Pancreas (tissue), 10 donors: ENCODE results near the gene EML1. TPM values are rescaled to one million over a fixed set of nuclear protein-coding genes. Genes with fewer than 3 reads are reported as not detected.
A peak's percentile ranks its signal among the peaks of the same experiment; 100 is the strongest.

Experiments used
- ATAC-seq, 4 donors: fragments of 200-7000 bp; cut with Tn5 transposase; one replicate each; pipeline versions ENCODE4 v1.8.0 to v1.9.1; 2020; ENCODE audit warnings: mild to moderate bottlenecking in 4 of 4, moderate library complexity in 4 of 4
- DNase-seq, 6 donors: peaks; one replicate each; pipeline ENCODE4 v3.0.0-alpha.2; 2020
- FAIRE-seq: peaks from 2 replicates; lab custom pipeline; 2012; peaks lifted over from hg19 to GRCh38; lab: Jason Lieb, UNC
- H3K27ac ChIP-seq, 4 donors: fragments of 200-600 bp; sonication (generic); 1 replicate in 3 of 4; 2 replicates in 1 of 4; pipeline versions ENCODE4 v1.5.0 to v1.8.0; 2020
- H3K27me3 ChIP-seq, 4 donors: fragments of 200-600 bp; one replicate each; pipeline ENCODE4 v1.8.0; 2021
- H3K36me3 ChIP-seq, 3 donors: fragments of 200-600 bp; sonication (generic) in 1 of 3; one replicate each; pipeline versions ENCODE4 v1.5.0 to v1.8.0; 2020 to 2021
- H3K4me1 ChIP-seq, 3 donors: fragments of 200-600 bp; one replicate each; pipeline ENCODE4 v1.8.0; 2021
- H3K4me3 ChIP-seq, 4 donors: fragments of 200-600 bp; sonication (generic) in 2 of 4; one replicate each; pipeline versions ENCODE4 v1.5.0 to v1.8.0; 2020 to 2021
- H3K9me3 ChIP-seq, 4 donors: fragments of 200-600 bp; one replicate each; pipeline ENCODE4 v1.8.0; 2021
- WGBS, 2 donors: extraction: QIAGEN DNeasy Blood & Tissue Kit; methylation state at CpG; one replicate each; pipeline ENCODE4 v1.1.7; 2013; 5-methylcytosine and 5-hydroxymethylcytosine counted together
- intact Hi-C, 3 donors: fragments of 100-400 bp; cut with DNase I; formaldehyde crosslinking; loops; one replicate each; pipeline versions ENCODE4 v1.11.1 to v1.14.2; 2022
- polyA plus RNA-seq, 2 donors: library from polyadenylated mRNA; stranded (reverse); fragments of 200-250 nt; gene quantifications; one replicate each; pipeline ENCODE4 v1.2.3, GENCODE V29; 2013
- total RNA-seq, 6 donors: library from RNA; stranded (reverse); fragmentation: NEBNext Ultra II Directional in 4 of 6; extraction: Animal tissue kit (Norgen Biotek cat#: 25700) in 4 of 6; gene quantifications; one replicate each; pipeline versions ENCODE4 v1.2.1 to v1.2.4, GENCODE V29; 2021 to 2023
- TF ChIP-seq, protein P1 (sequence below), 4 donors: fragments of 200-600 bp; sonication (generic) in 3 of 4; IDR thresholded peaks; one replicate each; pipeline versions ENCODE4 v1.5.0 to v1.8.0; 2021; ENCODE audit warnings: antibody characterized with exemption in 4 of 4
- donor health status: healthy with polysubstance abuse.
- donor health status: DM: no; HTN: no; CAD: no; lungs with moderate emphysema.
- donor health status: DM: no; HTN: no; CAD: no.
- donor health status: control.
- donor health status: control.
- donor health status: Bipolar disorder and iron deficiency.
- donor health status: DM: yes; HTN: yes; CAD: no.
- donor health status: DM: no; HTN: no; CAD: no.
- donor health status: DM: no; HTN: no; CAD: no.
- donor health status: DM: yes; HTN: yes; CAD: no.

The EML1 gene
- total and polyA plus RNA-seq, 8 donors: 3.8 to 13.4 (median 9.7) TPM

DNA sequence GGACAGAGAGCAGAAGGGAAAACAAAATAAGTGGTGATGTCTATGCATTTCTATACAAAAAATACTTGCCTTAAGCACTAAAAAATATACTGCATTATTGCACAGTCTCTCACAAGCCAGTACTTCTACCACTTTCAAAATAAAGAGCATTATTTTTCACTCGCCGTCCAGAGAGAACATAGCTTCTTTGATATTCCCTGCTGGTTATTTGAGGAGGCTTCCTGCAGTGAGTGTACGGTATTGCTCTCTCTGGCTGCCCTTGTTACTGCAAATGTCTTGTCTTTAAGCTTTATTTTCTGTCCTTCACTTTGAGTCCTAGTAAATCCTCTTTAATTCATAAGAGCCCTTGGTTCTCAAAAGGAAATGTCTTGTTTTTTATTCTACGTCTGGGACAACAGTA, 81.1 kb downstream of the EML1 start:
- Histone ChIP-seq H3K4me1 (no peaks in the 10 kb centered on the region), H3K27ac (no peak overlapping the region), H3K9me3 (no peaks in the 10 kb centered on the region), H3K27me3 (no peaks in the 10 kb centered on the region), H3K4me3 (no peak overlapping the region), H3K36me3 (no peaks in the 10 kb centered on the region)
- intact Hi-C loops: no loop called here
- FAIRE-seq (no peak), DNase-seq (no peak), ATAC-seq (no peak)
- WGBS, 2 donors: 91 to 92% methylated on average over 4 of the region's 4 CpGs
- TF ChIP-seq, protein P1, sequence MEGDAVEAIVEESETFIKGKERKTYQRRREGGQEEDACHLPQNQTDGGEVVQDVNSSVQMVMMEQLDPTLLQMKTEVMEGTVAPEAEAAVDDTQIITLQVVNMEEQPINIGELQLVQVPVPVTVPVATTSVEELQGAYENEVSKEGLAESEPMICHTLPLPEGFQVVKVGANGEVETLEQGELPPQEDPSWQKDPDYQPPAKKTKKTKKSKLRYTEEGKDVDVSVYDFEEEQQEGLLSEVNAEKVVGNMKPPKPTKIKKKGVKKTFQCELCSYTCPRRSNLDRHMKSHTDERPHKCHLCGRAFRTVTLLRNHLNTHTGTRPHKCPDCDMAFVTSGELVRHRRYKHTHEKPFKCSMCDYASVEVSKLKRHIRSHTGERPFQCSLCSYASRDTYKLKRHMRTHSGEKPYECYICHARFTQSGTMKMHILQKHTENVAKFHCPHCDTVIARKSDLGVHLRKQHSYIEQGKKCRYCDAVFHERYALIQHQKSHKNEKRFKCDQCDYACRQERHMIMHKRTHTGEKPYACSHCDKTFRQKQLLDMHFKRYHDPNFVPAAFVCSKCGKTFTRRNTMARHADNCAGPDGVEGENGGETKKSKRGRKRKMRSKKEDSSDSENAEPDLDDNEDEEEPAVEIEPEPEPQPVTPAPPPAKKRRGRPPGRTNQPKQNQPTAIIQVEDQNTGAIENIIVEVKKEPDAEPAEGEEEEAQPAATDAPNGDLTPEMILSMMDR (IDR thresholded peaks at IDR 0.05): no peak

DNA sequence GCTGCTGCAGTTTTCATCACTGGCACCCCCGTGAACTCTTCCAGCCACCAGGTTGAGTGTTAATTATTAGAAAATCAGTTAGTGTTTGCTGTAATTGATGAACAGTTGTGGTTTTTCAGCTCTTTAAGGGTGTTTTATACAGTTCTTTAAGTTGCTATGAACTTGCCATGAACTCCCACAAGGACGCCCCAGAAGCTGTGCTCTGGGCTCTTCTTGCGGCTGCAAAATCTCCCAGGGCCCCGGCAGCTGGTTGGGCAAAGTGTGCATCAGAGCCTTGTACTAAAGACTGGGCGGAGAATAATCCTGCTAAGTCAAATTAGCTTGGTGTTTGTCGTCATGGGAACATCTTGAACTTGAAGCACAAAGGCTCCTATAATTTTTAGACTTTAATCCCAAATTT, 82.2 kb downstream of the EML1 start:
- H3K4me1 ChIP-seq: peaks cover 4 to 9% (median 7%) of the 10 kb centered on the region in 3 donors
- no peak for ATAC-seq
- no peaks in the 10 kb centered on the region for H3K36me3 ChIP-seq
- FAIRE-seq: no peak
- DNase-seq: no peak
- H3K9me3 ChIP-seq: no peaks in the 10 kb centered on the region
- TF ChIP-seq, protein P1 (IDR thresholded peaks at IDR 0.05): no peak
- no peak overlapping the region for H3K4me3 ChIP-seq
- WGBS, 2 donors: 85 to 92% methylated on average over 6 of the region's 6 CpGs
- no peaks in the 10 kb centered on the region for H3K27me3 ChIP-seq
- intact Hi-C loops: no loop called here
- H3K27ac ChIP-seq: no peak overlapping the region

DNA sequence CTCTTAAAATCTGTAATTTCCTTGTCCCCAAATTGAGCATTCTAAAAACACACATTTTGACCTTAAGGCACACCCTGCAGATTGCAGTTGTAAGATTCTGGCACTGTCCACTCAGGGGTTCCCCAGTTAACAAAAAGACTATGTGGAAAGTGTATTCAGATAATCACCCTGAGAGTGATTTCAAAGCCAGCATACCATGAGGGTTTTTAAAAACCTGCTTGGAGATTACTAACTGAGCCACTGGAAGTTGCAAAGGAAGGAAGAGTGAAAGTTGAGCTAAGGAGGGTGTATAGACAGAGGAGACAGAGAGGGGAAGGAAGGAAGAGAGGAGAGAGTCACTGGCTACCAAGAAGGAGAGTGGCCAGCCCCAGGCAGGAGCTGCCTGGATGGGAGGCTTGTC, 82.6 kb downstream of the EML1 start:
- peaks cover 4 to 10% (median 9%) of the 10 kb centered on the region in 3 donors for H3K4me1 ChIP-seq
- no peak overlapping the region for H3K4me3 ChIP-seq
- no peak for DNase-seq
- no peak for FAIRE-seq
- no peak for ATAC-seq
- no peak overlapping the region for H3K27ac ChIP-seq
- intact Hi-C loops: no loop called here
- H3K36me3 ChIP-seq: no peaks in the 10 kb centered on the region
- TF ChIP-seq, protein P1 (IDR thresholded peaks at IDR 0.05): no peak
- no peaks in the 10 kb centered on the region for H3K27me3 ChIP-seq
- H3K9me3 ChIP-seq: no peaks in the 10 kb centered on the region

DNA sequence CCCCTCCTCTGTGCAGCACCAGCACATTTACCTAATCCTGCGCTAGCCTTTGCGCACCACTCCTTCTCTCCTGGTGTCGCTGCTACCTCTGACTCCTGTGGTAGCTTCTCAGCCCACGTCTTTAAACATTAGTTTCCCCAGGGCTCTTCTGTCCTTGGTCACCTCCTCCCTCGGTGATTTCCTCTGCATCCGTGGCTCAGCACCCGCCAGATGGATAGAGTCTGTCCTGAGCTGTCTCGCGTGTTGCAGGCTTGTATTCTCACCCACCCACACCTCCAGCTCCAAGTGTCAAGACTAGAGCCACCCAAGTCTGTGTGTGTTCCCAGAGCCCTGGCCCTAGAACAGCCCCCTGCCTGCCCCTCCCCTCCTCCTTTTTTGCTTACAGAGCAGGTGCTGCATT, 83.2 kb downstream of the EML1 start:
- no peak for FAIRE-seq
- H3K27ac ChIP-seq: no peak overlapping the region
- no peaks in the 10 kb centered on the region for H3K36me3 ChIP-seq
- TF ChIP-seq, protein P1 (IDR thresholded peaks at IDR 0.05): no peak
- H3K27me3 ChIP-seq: no peaks in the 10 kb centered on the region
- ATAC-seq: no peak
- H3K4me1 ChIP-seq: peaks cover 4 to 10% (median 9%) of the 10 kb centered on the region in 3 donors
- 83 to 88% methylated on average over 9 of the region's 9 CpGs for WGBS, 2 donors
- no peaks in the 10 kb centered on the region for H3K9me3 ChIP-seq
- intact Hi-C loops: no loop called here
- DNase-seq: no peak
- no peak overlapping the region for H3K4me3 ChIP-seq

DNA sequence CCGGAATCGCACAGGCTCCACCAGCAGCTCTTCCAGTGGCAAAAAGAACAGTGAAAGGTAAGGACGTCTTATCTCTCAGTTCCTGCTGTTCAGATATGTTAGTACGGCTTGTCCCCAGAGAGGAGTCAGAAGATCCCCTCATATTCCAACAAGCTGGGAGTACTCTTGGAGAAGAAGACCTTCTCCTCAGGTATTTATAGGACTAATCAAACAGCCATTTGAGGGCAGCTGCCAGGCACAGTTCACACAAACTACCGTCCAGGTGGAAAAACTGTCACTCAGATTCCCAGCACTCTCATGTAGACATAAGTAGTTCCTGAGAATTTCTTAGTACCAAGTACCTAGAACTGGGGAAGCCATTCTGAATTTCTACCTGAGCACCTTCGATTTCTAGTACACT, 85.3 kb downstream of the EML1 start:
- no peak overlapping the region for H3K4me3 ChIP-seq
- peaks cover 4 to 10% (median 9%) of the 10 kb centered on the region in 3 donors for H3K4me1 ChIP-seq
- no peaks in the 10 kb centered on the region for H3K27me3 ChIP-seq
- intact Hi-C loops: no loop called here
- no peak for FAIRE-seq
- peak overlapping the region in 1 of 4 donors; percentile 63 for H3K27ac ChIP-seq
- TF ChIP-seq, protein P1 (IDR thresholded peaks at IDR 0.05): no peak
- 54 to 56% methylated on average over 6 of the region's 6 CpGs for WGBS, 2 donors
- H3K9me3 ChIP-seq: no peaks in the 10 kb centered on the region
- no peak for DNase-seq
- no peaks in the 10 kb centered on the region for H3K36me3 ChIP-seq
- ATAC-seq: peak; percentile 71 to 87 (median 82)
